ENCODE measurements around the gene PSMF1.

DNA sequence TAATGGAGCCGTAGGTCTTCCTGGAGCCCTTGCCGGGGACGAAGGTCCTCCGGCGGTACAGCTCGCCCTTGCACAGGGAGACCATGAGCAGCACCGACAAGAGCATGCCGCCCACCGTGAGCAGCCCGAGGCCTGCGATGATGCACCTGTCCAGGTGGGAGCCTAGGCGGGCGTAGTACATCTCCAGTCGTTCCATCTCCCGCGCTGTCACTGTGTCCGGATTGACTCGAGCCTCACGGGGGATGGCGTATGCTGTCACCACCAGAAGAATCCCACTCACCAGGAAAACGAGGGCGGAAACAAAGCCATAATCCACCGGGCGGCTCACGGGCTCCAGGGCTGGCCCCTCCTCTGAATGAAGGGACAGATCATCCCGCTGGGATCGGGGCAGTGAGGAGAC is 62.5 kb downstream of the PSMF1 start:
- TF ChIP-seq, protein P1, sequence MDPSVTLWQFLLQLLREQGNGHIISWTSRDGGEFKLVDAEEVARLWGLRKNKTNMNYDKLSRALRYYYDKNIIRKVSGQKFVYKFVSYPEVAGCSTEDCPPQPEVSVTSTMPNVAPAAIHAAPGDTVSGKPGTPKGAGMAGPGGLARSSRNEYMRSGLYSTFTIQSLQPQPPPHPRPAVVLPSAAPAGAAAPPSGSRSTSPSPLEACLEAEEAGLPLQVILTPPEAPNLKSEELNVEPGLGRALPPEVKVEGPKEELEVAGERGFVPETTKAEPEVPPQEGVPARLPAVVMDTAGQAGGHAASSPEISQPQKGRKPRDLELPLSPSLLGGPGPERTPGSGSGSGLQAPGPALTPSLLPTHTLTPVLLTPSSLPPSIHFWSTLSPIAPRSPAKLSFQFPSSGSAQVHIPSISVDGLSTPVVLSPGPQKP (IDR thresholded peaks at IDR 0.05; ENCODE audit: borderline replicate concordance, low read depth, low read length) = no peak
- no peak for TF ChIP-seq RFX5 (IDR thresholded peaks at IDR 0.05; ENCODE audit: low read depth, low read length)
- TF ChIP-seq POLR2A (IDR thresholded peaks at IDR 0.05; ENCODE audit: low read depth, low read length) = no peak
- TF ChIP-seq, protein P2, sequence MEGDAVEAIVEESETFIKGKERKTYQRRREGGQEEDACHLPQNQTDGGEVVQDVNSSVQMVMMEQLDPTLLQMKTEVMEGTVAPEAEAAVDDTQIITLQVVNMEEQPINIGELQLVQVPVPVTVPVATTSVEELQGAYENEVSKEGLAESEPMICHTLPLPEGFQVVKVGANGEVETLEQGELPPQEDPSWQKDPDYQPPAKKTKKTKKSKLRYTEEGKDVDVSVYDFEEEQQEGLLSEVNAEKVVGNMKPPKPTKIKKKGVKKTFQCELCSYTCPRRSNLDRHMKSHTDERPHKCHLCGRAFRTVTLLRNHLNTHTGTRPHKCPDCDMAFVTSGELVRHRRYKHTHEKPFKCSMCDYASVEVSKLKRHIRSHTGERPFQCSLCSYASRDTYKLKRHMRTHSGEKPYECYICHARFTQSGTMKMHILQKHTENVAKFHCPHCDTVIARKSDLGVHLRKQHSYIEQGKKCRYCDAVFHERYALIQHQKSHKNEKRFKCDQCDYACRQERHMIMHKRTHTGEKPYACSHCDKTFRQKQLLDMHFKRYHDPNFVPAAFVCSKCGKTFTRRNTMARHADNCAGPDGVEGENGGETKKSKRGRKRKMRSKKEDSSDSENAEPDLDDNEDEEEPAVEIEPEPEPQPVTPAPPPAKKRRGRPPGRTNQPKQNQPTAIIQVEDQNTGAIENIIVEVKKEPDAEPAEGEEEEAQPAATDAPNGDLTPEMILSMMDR (conservative IDR thresholded peaks at IDR 0.05; ENCODE audit: low read depth, low read length) = no peak
- no peak for TF ChIP-seq RAD21 (IDR thresholded peaks at IDR 0.05; ENCODE audit: low read length)

All from IMR-90 (cell line).